Activated naive CD8-positive, alpha-beta T cell treated with anti-CD3 and anti-CD28 coated beads, Interleukin-2, amount 50 U/mL, for 16 hours (primary cell): ENCODE measurements around the gene SSTR4.
"Not testable (repeated sequence)": the region's sequence is repeated elsewhere in the genome, so short reads cannot be mapped to it uniquely, and the experiment has no call there.

Source experiments
- DNase-seq: peaks from one replicate; pipeline ENCODE4 v3.0.0-alpha.2; 2020; ENCODE audit warnings: low read depth, low spot score

Gene SSTR4

DNA sequence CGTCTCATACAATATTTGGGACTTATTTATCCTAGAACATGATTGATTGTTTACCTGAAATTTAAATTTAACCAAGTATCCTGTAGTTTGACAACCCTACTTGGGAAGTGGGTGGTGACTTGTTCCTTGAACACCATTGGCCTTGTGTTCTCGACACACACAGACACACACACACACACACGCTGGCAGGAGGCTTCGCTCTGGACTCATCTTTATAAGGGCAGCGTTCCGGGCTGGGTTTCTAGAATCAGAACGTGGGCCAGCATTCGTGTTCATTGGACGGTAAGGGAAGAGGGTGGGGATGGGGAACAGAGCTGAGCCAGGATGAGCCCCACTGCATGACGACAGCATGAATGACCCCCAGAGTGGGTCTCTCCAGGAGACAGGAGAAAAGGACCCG, 16.2 kb upstream of the SSTR4 start:
- no peak for DNase-seq

DNA sequence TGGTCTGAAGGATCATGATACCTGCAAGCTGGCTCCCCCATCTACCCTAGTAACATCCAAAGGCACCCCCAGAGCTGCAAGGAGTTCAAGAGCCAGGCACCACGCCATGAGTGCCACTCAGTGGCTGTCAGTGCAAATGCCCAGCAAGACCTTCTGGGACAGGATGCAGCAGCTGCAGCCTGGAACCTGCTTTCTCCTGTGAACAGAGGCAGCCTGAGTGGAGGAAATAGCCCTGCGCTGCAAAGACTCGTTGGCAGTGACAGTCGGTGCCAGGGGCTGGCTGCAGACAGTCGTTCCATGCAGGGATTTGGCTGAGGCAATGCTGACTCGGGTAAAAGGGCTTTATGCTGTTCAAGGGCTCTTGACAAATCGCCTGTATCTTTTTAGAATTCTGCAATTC, 15.7 kb upstream of the SSTR4 start:
- DNase-seq, result no peak

DNA sequence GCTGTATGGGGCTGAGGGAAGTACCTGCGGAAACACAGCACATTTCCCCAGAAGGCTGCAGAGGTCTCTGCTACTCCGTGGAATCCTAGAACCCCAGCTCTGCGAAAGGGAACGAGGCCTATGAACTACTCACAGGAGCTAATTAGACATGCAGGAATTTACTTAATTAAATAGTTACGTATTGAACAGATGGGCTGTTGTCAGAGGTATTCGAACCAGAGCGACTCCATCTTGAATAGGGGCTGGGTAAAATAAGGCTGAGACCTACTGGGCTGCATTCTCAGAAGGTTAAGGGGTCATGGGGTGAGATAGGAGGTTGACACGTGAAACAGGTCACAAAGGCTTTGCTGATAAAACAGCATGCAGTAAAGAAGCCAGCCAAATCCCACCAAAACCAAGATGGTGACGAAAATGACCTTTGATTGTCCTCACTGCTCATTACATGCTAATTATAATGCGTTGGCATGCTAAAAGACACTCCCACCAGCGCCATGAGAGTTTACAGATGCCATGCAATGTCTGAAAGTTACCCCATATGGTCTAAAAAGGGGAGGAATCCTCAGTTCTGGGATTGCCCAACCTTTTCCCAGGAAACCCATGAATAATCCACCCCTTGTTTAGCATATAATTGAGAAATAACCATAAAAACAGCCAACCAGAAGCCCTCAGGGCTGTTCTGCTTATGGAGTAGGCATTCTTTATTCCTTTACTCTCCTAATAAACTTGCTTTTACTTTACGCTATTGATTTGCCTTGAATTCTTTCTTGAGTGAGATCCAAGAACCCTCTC, 14.7 kb upstream of the SSTR4 start:
- no peak for DNase-seq

DNA sequence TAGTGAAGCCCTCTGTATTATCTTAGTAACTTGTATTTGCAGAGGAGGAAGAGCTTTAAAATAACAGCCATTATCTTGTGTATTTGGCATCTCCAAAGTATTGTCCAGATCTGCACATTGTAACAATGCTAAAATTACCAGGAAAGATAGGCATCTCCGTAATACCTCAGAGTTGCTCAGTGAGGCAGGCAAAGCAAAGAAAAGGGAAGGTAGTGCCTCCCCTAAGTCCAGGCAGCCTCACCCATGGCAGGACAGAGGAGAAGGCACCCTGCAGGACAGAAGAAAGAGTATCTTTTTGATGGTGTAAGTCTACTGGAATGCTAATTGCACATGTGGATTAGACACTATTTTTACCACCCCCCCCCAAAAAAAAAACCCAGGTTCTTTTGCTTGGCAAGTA, 13.6 kb upstream of the SSTR4 start:
- DNase-seq, result no peak

DNA sequence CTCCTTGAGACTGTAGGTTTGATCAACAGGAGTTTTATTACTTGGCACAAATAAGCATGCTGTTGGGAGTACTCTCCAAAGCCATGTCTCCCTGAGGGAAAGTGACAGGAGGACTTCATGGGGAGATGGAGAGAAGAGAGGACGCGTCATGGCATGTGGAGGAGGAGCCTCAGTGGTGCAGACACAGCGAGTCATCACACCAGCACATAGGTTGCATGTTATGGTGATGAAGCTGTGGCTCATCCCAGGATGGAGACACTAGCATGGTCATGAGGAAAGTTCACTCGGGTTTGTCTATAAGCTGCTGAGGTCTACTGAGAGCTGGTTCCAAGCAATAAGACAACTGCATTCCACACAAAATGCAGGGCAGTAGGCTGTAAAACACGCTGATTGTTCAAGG, 13.2 kb upstream of the SSTR4 start:
- DNase-seq, result no peak

DNA sequence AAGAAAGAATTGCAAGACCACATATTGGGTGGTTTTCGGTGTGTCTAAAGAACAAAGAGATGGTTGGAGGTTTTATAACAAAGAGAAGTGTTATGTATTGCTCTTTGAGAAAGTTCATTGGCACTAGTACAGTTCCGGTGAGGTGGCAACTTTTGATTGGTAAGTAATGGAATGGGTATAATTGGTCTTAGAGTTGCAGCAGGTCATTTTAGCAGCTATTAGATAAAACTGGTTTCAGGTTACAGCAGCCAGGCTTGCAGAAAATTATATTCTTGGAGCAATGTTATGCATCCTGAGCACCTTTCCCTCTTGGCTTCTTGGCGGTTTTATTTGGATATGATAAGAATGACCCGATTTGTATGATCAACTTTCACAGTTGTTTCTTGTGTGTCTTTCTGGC, 12.3 kb upstream of the SSTR4 start:
- DNase-seq, result no peak

DNA sequence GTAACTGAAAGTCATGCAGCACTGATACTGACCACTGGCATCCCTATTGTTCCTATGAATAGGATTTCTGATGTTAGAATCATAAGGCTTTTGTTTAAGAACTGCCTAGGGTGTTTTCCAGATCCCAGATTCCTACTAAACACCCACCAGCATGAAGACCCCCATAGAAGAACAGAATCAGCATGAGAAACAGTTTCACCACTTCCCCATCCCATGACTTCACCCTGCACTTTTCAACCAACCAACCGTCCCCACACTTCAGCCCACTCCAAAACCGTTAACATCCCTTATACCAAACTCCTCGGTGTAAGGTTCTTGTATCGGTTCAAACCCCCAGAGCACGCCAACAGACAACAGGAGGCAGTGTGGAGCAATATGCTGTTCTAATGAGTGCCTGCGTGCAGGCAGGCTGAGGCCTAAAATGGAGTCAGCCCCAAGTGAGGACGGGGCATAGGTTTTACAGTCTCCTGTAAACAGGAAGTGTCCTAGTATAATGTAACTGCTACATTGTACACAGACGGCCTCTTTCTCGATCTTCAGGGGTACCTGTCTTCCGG, 11.4 kb upstream of the SSTR4 start:
- no peak for DNase-seq

DNA sequence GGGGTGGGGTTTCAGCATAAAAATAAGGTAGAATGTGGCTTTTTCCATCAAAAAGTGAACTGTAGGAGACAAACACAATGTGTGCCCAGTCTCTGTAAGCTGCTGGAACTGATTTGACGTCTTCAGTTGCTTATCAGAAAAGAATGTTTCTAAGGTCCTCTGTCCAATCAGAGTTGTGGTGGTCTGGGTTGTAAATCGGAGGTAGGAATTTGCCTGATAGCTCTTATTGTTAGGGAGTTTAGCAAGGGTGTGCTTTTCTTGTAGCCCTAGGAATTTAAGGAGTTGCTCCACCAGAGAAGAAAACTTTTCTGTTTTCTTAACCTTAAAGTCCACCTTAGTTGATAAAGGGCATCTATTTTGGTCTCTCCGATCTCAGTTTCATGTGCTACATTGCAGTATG, 10.4 kb upstream of the SSTR4 start:
- DNase-seq, result no peak

DNA sequence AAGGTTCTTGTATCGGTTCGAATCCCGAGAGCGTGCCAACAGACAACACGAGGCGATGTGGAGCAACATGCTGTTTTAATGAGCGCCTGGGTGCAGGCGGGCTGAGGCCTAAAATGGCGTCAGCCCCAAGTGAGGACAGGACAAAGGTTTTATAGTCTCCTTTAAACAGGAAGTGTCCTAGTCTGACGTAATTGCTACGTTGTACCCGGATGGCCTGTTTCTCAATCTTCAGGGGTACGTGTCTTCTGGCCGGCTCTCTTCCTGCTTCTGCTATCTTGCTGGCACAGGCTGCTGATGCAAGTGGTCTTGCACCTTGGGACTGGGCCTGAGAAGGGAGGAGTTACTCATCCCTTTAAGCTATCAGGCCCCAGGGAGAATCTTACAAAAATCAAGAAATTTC, 9.6 kb upstream of the SSTR4 start:
- not testable (repeated sequence) for DNase-seq

DNA sequence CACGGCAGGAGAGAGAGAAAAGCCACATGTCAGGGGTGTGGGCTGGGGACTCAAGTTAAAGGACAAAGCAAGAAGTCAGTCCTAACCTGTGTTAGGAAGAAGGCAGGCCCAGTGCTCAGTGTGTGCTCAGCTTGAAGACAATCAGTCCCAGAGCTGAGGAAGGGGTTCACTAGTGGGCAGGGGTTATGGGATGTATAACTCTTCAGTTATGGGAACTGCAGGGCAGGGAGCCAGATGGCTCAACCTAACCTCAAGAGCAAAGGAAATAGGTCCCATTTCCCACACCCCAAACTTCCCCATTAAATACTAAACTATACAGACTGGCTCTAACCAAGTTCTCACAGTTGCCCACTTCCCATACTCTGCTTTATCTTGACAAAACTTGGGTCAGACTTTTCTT, 7.4 kb upstream of the SSTR4 start:
- no peak for DNase-seq

DNA sequence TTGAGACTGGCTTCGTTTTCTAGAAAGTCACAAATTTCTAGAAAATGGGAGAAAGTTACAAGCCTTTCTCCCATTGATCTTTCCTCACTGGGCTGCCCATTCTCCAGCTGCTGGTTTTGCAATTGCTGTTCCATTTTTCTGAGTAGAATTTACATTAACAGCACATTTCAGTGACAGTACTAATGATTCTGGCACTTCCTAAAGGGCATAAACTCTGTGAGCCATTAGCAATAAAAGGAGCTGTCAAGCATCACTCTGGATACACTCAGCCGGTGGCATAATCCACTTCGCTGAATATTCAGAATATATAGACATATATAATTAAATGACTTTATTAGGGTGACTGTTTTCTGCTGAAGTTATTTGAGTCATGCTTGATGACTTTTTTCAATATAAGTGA, 6.7 kb upstream of the SSTR4 start:
- no peak for DNase-seq

DNA sequence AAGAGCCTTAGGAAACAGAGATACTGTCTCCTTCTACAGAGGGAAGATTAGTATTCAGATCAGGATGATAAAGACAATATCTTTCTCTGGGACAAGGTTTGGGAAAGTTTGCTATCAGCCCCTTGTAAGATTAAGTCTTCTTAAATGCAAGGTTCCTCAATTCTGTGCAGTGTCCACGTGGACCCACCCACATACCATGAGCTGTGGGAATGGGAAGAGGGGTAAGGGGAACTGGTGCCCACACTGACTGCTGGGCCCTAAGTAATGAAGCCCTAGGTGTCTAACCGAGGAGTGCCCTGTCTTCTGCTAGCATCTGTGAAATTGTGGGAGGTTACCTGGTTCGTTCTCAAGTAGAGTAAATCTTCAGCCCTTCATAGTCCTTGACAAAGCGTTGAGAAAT, 5.8 kb upstream of the SSTR4 start:
- DNase-seq, result no peak

DNA sequence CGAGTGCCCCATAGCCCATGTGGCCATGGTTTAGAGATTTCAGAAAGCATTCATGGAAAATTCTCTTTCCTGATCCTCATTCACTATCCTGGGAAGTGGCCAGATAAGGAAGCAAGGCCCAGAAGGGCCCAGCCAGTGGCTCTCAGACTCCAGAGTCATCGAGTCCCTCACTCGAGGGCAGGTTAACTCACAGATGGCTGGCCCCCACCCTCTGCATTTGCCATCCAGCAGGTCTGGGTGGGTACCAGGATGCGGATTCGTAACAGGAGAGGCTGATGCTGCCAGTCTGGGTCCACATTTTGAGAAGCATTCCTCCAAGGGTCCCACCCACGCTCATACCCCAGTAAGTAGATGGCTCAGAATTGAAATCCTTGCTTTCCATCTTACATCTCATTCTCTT, 3.8 kb upstream of the SSTR4 start:
- no peak for DNase-seq

DNA sequence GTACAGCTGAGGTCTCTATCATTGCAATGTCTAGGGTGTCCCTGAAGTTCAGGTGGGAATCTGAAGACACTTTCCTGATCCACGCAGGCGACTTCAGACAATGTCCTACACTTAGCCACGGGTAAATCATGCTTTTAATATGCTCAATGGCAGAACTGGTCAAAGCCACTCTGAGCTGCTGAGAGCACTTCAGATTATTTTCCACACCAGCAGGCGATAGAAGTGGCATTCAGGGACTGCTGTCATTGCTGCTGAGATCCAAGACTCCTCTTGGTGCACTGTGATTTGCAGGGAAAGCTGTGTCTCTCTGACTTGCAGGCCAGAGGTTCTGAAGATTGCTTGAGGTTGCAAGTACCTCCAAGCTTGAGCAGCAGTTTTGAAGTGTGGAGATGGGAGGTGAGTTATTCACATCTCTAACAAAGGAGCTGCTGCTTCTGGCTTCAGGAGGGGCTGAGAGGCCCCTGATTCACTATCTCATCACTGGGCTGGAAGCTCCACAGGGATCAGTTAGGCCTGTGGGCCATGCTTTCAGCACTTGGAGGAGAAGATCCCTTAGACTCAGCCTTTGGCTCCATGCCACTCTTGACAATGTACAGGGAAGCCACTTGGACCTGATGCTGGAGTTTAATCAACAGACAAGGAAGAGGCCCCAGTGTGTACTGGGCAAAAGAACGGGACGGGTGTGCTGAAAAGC, 2.9 kb upstream of the SSTR4 start:
- no peak for DNase-seq

DNA sequence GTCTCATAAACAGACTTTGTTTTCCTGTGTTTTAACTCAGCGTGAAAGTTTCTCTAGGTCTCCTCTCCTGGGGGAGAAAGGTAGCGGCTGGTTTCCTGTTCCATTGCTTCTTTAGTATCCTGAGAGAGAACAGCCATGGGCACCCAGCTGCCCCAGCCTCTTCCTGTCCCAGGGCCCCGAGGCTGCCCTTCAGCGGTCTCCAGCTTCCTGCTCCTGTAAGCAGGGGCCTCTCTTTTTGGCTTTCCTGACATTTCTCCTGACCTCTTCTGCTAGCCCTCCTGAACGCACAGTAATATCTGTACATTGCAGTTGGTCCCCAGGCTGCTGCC, 2.4 kb upstream of the SSTR4 start:
- DNase-seq, result no peak

DNA sequence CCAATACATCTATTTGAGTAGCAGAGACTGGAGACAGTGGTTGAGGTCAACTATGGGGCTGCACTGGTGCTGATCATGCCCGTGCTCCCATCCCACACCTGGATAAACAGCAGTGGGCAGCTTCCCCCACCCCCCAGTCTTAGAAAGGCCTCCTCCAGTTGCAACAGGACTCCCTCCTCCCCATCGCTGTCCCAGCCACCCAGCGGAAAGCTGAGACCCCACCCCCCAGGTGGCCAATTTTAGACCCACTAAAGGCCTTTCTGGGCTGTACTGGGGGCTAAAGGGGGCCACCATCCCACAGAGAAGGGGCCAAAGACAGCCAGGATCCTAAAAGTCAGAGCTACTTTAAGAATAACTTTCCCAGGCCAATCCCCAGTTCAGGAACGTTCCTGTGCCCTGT, 1.2 kb upstream of the SSTR4 start:
- no peak for DNase-seq

DNA sequence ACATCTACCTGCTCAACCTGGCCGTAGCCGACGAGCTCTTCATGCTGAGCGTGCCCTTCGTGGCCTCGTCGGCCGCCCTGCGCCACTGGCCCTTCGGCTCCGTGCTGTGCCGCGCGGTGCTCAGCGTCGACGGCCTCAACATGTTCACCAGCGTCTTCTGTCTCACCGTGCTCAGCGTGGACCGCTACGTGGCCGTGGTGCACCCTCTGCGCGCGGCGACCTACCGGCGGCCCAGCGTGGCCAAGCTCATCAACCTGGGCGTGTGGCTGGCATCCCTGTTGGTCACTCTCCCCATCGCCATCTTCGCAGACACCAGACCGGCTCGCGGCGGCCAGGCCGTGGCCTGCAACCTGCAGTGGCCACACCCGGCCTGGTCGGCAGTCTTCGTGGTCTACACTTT, 619 bp downstream of the SSTR4 start:
- DNase-seq, result no peak

DNA sequence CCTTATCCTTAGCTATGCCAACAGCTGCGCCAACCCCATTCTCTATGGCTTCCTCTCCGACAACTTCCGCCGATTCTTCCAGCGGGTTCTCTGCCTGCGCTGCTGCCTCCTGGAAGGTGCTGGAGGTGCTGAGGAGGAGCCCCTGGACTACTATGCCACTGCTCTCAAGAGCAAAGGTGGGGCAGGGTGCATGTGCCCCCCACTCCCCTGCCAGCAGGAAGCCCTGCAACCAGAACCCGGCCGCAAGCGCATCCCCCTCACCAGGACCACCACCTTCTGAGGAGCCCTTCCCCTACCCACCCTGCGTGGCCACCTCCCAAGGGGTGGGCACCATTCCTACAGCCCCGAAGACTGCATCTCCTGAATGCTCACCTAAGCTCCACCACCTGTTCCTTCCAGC, 1.3 kb downstream of the SSTR4 start:
- DNase-seq, result no peak

DNA sequence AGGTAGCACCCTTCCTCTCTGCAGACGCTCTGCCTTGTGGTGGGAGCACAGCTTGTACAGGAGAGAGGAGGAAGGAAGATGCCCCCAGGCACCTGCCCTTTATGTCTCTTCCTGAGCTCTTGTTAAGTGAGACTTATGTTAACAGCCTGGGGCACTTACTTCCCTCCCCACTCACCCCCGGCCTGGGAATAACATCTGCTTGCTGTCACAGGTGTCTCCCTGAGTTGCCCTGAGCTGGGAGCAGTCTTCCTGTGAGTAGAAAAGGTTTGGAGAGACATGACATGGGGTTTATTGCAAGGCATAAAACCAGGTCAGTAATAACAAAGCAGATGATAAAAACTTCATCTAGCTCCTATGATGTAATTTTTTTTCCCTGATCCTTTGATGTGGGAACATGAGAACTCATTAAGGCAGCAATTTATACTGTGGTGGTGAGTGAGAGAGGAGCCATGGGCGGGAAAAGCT, 1.9 kb downstream of the SSTR4 start:
- DNase-seq, result no peak

DNA sequence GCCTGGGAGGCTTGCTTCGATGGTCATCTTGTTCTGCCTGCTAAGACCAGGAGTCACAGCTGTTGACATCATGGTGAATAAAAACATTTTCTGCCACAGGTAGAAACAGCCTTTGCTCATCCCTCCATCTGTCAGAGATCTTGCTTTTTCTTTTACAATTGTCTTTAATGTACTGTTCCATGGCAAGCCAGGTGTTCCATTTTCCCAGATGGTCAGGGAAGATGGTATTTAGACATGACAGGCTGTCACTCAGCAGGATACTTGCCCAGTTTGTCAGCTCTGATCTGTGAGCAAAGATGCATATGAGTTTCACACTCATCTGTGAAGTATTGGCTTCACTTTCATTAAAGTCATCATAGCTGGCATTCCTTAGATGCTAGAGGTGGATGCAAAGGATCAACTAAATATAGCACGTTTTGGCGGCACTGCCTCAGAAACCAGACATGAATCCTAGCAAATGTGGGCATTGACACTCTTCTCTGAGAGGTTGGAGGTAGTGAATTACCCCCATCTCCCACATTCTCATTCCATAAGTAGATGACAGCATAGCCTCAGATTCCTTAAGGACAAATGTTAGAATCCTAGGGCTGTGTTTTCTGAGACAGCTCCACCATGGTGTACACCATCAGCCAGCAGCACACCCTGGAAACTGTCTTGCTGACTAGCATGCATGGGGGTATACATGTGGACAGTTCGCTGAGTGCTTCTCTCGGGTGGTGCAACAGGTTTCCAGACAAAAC, 4.2 kb downstream of the SSTR4 start:
- no peak for DNase-seq

DNA sequence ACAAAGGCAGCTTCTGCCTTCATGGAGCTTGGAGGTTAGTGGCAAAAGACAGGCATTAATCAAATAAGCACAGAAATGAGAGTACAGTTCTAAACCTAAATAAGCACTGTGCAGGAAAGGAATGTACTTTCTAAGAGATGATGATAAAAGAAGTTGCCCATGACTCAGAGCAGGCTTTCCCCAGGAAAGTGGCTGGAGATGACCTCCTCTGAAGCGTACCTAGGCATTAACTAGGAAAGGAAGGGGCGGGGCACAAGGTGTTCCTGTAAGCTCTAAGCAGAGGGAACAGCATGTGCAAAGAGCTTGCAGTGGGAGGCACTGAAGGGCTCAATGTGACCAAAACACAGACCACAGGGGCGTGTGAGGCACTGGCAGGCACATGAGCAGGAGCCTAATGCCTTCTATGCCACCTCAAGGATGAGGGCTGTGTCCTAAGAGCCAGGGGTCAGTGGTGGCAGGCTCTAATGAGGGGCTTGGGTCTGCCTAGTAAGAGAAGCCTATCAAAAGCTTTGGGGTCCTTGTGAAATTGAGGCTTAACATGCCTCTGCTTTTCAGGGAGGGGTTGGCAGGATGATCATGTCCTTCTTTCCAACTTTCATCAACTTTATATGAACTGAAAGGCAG, 4.9 kb downstream of the SSTR4 start:
- DNase-seq, result no peak

DNA sequence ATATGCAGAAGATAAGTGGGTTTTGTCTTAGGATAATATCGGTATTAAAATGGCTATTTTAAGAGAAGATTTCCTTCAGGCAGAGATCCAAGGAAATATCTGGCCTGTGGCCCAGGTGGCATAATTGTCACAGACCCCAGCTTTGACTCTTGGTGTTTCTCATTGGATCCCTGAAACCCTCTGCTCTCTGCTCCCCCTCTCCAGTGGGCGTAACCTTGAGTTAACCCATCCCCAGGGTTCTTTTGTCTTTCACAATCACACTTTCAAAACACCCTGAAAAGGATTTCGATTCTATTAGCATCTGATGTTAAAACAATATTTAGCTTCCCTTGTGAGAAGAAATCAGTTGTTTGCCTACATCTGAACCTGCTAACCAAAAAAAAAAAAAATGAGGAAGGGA, 7.2 kb downstream of the SSTR4 start:
- DNase-seq, result no peak
